ENCODE measurements around the gene ERVK3-1. TPM values are rescaled to one million over a fixed set of nuclear protein-coding genes. Genes with fewer than 3 reads are reported as not detected.
"Not testable (repeated sequence)": the region's sequence is repeated elsewhere in the genome, so short reads cannot be mapped to it uniquely, and the experiment has no call there.

ERVK3-1 gene
- 40.6 TPM for total RNA-seq (ENCODE audit: unreplicated experiment)
- long read RNA-seq, transcript ERVK3-1-201 (4 exons, 1,469 nt), result major isoform, 33 of 41 reads
- long read RNA-seq, partial matches to known transcripts, result 1 of 41 reads
- long read RNA-seq, other reads (novel, unspliced or antisense), result 5 of 41 reads

GRCh38 chr19:58305065-58305931, at the start of gene ERVK3-1:
Gene ERVK3-1, plus strand, starts transcription at chr19:58305377. Its CDS starts 6,792 bp downstream, at chr19:58312169.
- peak within 1 kb of the TSS; percentile 100 for H3K4me3 Mint-ChIP-seq (ENCODE audit: unreplicated experiment)
- H3K27me3 Mint-ChIP-seq (ENCODE audit: unreplicated experiment), result peaks cover 11% of the 10 kb centered on the region
- H3K4me1 Mint-ChIP-seq (ENCODE audit: unreplicated experiment), result peaks cover 26% of the 10 kb centered on the region
- TF ChIP-seq CTCF (IDR thresholded peaks at IDR 0.05; ENCODE audit: unreplicated experiment), result no peak
- peaks cover 39% of the 10 kb centered on the region for H3K36me3 Mint-ChIP-seq (ENCODE audit: low read depth, unreplicated experiment)
- DNase-seq (ENCODE audit: low spot score), result peak; percentile 91
- H3K9me3 Mint-ChIP-seq (ENCODE audit: unreplicated experiment), result no peaks in the 10 kb centered on the region
- H3K27ac Mint-ChIP-seq (ENCODE audit: unreplicated experiment), result peak within 1 kb of the TSS; percentile 100

GRCh38 chr19:58258259-58258658, 46.9 kb upstream of the ERVK3-1 start:
- H3K36me3 Mint-ChIP-seq (ENCODE audit: low read depth, unreplicated experiment), result peaks cover 99% of the 10 kb centered on the region
- peak overlapping the region; percentile 84 for H3K4me3 Mint-ChIP-seq (ENCODE audit: unreplicated experiment)
- not testable (repeated sequence) for H3K27ac Mint-ChIP-seq (ENCODE audit: unreplicated experiment); DNase-seq (ENCODE audit: low spot score); H3K4me1 Mint-ChIP-seq (ENCODE audit: unreplicated experiment)
- H3K9me3 Mint-ChIP-seq (ENCODE audit: unreplicated experiment), result peaks cover 85% of the 10 kb centered on the region
- H3K27me3 Mint-ChIP-seq (ENCODE audit: unreplicated experiment), result peaks cover 44% of the 10 kb centered on the region

GRCh38 chr19:58261600-58261967, 43.6 kb upstream of the ERVK3-1 start:
- Mint-ChIP-seq H3K4me1 (ENCODE audit: unreplicated experiment) (no peaks in the 10 kb centered on the region), H3K27ac (ENCODE audit: unreplicated experiment) (no peak overlapping the region), H3K9me3 (ENCODE audit: unreplicated experiment) (peaks cover 80% of the 10 kb centered on the region), H3K36me3 (ENCODE audit: low read depth, unreplicated experiment) (peaks cover 91% of the 10 kb centered on the region), H3K27me3 (ENCODE audit: unreplicated experiment) (peaks cover 46% of the 10 kb centered on the region), H3K4me3 (ENCODE audit: unreplicated experiment) (peak overlapping the region; percentile 88)
- no peak for TF ChIP-seq CTCF (IDR thresholded peaks at IDR 0.05; ENCODE audit: unreplicated experiment)
- no peak for DNase-seq (ENCODE audit: low spot score)

GRCh38 chr19:58261968-58262921, 42.9 kb upstream of the ERVK3-1 start:
- H3K36me3 Mint-ChIP-seq (ENCODE audit: low read depth, unreplicated experiment), result peaks cover 90% of the 10 kb centered on the region

More at GRCh38 chr19:58261968-58262921, 42.9 kb upstream of the ERVK3-1 start:
- no peak for TF ChIP-seq CTCF (IDR thresholded peaks at IDR 0.05; ENCODE audit: unreplicated experiment)
- Mint-ChIP-seq H3K4me1 (ENCODE audit: unreplicated experiment) (no peaks in the 10 kb centered on the region), H3K27ac (ENCODE audit: unreplicated experiment) (no peak overlapping the region), H3K27me3 (ENCODE audit: unreplicated experiment) (peaks cover 46% of the 10 kb centered on the region), H3K4me3 (ENCODE audit: unreplicated experiment) (peak overlapping the region; percentile 88), H3K9me3 (ENCODE audit: unreplicated experiment) (peaks cover 79% of the 10 kb centered on the region)
- no peak for DNase-seq (ENCODE audit: low spot score)

Measured in endothelial cell (in vitro differentiated cells).